ENCODE measurements around the gene PIM1.

PIM1 gene

DNA sequence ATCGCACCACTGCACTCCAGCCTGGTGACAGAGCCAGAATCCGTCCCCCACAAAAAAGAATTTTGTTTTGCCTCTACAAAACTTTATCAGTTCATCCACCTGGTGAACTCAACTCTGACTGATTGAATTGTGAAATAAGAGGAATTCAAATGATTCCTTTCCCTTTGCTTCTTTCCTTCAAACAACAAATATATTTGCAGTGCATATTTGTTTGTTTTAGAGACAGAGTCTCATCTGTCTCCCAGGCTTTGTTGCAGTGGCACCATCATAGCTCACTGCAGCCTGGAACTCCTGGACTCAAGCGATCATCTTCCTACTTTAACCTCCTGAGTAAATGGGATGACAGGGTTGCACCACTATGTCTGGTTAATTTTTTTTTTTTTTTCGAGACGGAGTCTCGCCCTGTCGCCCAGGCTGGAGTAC is 23.2 kb upstream of the PIM1 start:
- H3K4me3 ChIP-seq (ENCODE audit: low read depth, low read length): no peak overlapping the region
- TF ChIP-seq, protein P1, sequence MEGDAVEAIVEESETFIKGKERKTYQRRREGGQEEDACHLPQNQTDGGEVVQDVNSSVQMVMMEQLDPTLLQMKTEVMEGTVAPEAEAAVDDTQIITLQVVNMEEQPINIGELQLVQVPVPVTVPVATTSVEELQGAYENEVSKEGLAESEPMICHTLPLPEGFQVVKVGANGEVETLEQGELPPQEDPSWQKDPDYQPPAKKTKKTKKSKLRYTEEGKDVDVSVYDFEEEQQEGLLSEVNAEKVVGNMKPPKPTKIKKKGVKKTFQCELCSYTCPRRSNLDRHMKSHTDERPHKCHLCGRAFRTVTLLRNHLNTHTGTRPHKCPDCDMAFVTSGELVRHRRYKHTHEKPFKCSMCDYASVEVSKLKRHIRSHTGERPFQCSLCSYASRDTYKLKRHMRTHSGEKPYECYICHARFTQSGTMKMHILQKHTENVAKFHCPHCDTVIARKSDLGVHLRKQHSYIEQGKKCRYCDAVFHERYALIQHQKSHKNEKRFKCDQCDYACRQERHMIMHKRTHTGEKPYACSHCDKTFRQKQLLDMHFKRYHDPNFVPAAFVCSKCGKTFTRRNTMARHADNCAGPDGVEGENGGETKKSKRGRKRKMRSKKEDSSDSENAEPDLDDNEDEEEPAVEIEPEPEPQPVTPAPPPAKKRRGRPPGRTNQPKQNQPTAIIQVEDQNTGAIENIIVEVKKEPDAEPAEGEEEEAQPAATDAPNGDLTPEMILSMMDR (conservative IDR thresholded peaks at IDR 0.05; ENCODE audit: low read depth, low read length): no peak
- DNase-seq (ENCODE audit: low read depth): no peak

DNA sequence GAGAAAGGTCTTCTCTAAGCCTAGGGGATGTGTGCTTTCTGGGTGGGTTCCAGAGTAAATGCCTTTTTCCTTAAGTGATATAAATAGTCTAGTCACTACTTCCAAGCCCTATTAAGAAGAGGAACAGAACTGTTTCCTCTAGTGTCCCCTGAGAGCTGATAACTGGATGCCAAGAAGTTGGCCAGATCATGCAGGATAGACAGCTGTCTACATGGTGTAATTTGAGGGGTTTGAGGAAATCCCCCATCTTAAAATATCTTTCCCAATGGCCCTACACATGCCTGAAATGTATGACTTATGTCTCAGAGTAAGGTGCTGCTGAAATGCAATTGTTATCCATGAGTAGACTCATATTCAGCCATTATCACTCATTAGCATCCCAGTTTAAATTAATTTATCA is 20.2 kb upstream of the PIM1 start:
- TF ChIP-seq, protein P1 (conservative IDR thresholded peaks at IDR 0.05; ENCODE audit: low read depth, low read length): no peak
- no peak for DNase-seq (ENCODE audit: low read depth)
- no peak overlapping the region for H3K4me3 ChIP-seq (ENCODE audit: low read depth, low read length)

DNA sequence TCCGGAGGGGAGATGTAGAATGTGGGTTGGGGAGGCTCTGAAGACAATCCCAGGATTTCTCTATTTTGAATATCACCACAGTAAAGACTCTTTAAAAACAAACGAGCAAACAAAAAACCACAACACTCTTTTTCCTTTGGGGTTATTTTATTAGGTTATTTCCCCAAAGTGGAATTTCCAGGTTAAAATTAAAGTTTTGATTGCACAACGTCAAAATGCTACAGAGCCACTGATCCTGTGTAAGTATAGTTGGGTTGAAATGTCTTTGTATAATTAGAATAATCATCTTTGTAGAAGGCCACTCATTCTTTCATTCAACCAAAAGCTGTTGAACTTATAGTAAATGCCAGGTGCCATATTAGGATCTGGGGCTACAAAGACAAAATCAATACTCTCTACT is 19.6 kb upstream of the PIM1 start:
- TF ChIP-seq, protein P1 (conservative IDR thresholded peaks at IDR 0.05; ENCODE audit: low read depth, low read length): no peak
- DNase-seq (ENCODE audit: low read depth): no peak
- no peak overlapping the region for H3K4me3 ChIP-seq (ENCODE audit: low read depth, low read length)

DNA sequence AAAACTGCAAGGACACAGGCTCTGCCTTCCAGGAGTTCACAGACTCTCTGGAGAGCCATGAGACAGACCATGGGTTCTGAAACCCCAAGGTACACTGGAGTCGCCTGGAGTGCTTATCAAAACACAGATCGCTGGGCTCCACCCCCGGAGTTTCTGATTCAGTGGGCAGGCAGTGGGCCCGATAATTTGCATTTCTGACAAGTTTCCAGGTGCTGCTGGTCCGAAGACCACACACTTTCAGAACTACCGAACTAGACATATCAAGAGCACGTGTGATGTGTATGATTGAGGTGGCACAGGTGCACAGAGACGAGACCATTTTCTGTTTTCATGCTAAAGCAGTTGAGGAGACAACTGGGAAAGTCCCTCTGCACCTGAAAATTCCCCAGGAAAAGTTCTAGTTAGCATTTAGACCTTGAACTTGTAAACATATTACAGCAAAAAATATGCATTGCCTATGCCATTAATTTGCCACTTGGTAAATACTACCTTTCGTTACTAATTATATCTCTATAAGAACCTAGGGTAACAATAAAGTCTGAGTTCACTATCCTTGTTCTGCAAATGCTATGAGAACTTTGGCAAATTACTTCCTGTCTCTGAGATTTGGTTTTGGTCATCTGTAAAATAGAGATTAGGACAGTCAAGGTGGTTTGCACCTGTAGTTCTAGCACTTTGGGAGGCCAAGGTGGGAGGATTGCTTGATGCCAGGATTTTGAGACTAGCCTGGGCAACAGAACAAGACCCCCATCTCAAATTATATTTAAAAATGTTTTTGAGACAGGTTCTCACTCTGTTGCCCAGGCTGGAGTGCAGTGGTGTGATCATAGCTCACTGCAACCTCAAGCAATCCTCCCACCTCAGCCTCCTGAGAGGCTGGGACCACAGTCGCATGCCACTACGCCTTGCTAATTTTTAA is 14.3 kb upstream of the PIM1 start:
- TF ChIP-seq, protein P1 (conservative IDR thresholded peaks at IDR 0.05; ENCODE audit: low read depth, low read length): no peak
- no peak overlapping the region for H3K4me3 ChIP-seq (ENCODE audit: low read depth, low read length)
- no peak for DNase-seq (ENCODE audit: low read depth)

DNA sequence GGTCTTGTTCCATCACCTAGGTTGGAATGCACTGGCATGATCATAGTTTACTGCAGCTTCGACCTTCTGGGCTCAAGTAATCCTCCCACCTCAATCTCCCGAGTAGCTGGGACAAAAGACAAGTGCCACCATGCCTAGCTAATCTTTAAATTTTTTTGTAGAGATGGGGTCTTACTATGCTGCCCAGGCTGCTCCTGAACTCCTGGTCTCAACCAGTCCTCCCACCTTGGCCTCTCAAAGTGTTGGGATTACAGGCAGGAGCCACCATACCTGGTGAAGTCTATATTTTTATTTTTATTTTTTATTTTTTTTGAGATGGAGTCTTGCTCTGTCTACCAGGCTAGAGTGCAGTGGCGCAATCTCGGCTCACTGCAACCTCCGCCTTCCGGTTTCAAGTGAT is 11.4 kb upstream of the PIM1 start:
- TF ChIP-seq, protein P1 (conservative IDR thresholded peaks at IDR 0.05; ENCODE audit: low read depth, low read length): no peak
- no peak overlapping the region for H3K4me3 ChIP-seq (ENCODE audit: low read depth, low read length)
- DNase-seq (ENCODE audit: low read depth): no peak

DNA sequence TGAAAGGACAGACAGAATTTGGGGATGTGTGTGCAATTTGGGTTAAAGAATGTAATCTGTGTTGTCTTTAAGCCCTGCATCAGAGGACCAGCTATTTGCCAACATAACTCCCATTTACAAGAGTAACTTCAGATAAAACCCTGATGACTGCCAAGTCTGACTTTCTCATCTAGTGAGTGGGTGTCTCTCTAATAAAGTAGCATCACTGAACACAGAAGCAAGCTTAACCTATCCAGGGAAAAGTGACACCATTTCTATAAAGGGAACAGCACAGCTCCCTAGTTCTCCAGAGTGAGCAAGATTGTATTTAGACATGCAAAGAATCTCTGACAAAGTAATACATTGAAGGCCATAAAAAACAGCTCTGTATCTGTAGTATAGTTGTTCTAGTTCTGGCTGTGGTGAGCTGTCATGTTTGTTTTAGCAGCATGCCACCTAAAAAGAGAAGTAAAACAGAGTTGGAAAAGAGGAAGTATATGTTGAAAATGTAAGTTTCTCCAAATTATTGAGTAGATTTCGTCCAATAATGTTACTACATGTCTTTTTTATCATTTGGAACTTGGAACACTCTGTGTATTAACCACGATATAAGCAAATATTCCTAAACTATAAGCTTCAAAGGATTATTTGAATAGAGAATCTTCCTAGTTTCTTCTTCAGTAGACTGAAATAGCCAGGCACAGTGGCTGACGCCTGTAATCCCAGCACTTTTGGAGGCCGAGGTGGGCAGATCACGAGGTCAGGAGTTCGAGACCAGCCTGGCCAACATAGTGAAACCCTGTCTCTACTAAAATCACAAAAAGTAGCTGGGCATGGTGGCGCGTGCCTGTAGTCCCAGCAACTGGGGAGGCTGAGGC is 8.8 kb upstream of the PIM1 start:
- DNase-seq (ENCODE audit: low read depth): peak; percentile 68
- TF ChIP-seq, protein P1 (conservative IDR thresholded peaks at IDR 0.05; ENCODE audit: low read depth, low read length): no peak
- no peak overlapping the region for H3K4me3 ChIP-seq (ENCODE audit: low read depth, low read length)
